GM21786 (cell line): Measurements from ENCODE around the gene MCL1.

Source experiments
- ATAC-seq: cut with Tn5 transposase; IDR thresholded peaks from one replicate; pipeline ENCODE4 v1.9.1; 2021; ENCODE audit not compliant: unreplicated experiment

Gene MCL1

DNA sequence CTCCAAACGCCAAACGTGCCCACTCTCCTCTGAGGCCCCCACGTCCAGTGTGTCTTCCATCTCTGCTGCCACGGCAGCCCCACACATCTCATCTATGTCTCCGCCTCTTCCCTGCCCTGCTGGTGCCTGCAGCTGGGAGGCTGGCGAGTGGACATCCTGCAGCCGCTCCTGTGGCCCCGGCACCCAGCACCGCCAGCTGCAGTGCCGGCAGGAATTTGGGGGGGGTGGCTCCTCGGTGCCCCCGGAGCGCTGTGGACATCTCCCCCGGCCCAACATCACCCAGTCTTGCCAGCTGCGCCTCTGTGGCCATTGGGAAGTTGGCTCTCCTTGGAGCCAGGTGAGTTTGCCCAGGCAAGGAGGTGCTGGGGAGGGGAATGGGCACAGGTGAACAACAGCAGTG, 21.6 kb downstream of the MCL1 start:
- no peak for ATAC-seq

DNA sequence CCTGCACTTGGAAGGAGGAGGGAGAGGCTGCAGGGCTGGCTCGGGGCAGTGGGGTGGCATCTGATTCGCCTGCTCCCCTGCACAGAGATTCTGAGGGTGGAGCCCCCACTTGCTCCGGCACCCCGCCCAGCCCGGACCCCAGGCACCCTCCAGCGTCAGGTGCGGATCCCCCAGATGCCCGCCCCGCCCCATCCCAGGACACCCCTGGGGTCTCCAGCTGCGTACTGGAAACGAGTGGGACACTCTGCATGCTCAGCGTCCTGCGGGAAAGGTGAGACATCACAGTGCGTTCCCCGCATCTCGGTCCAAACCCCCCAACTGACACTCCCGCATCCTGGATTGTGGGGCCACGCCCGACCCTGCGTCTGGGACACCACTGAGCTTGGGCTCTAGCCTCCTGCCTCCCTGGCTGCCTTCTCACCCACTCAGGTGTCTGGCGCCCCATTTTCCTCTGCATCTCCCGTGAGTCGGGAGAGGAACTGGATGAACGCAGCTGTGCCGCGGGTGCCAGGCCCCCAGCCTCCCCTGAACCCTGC, 22.3 kb downstream of the MCL1 start:
- no peak for ATAC-seq

DNA sequence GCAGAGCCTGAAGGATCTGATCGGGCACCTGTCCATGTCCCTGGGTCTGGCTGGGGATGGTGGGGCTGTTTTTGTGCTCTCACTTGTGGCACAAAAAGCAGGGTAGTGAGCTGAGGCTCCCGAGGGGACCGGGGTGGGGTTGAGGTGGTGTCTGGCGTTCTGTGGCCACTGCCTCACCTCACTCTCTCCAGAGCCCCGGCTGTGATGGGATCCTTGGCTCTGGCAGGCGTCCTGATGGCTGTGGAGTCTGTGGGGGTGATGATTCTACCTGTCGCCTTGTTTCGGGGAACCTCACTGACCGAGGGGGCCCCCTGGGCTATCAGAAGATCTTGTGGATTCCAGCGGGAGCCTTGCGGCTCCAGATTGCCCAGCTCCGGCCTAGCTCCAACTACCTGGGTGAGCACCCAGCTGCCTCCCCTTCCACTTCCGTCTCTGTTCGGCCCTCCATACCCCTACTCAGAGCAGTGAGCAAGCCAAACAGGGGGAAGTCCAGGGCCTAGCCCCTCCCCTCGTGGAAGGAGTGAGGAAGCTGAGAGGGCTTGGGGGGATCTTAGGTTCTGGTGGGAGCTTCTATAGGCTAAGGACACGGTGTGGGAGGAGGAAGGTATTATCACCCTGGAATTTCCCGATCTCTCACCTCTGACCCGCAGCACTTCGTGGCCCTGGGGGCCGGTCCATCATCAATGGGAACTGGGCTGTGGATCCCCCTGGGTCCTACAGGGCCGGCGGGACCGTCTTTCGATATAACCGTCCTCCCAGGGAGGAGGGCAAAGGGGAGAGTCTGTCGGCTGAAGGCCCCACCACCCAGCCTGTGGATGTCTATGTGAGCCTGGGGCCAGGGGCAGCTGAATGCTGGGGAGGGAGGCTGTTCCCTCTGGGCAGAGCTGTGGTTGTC, 23.2 kb downstream of the MCL1 start:
- ATAC-seq = no peak

DNA sequence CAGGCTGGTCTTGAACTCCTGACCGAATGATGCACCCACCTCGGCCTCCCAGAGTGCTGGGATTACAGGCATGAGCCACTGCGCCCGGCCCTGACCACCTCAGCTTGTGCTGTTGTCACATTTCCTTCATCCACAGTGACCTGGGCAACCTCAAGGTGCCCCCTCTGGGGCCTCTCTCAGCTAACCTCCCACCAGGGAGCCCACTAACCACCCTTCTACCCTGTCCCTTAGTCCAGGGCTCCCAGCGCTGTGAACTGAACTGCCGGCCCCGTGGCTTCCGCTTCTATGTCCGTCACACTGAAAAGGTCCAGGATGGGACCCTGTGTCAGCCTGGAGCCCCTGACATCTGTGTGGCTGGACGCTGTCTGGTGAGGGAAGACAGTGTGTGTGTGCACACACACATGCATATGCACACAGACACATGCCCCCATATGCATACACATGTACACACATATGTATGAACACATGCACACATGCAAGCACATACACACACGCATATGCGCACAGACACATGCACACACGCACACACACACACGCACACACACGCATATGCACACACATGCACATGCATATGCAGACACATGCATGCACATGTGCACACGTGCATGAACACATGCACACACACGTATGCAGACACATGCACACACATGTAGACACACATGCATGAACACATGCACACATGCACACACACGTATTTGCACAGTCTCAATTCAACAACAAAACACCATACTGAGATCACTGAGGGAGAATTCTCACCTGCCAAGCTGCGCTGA, 24.0 kb downstream of the MCL1 start:
- ATAC-seq = no peak

DNA sequence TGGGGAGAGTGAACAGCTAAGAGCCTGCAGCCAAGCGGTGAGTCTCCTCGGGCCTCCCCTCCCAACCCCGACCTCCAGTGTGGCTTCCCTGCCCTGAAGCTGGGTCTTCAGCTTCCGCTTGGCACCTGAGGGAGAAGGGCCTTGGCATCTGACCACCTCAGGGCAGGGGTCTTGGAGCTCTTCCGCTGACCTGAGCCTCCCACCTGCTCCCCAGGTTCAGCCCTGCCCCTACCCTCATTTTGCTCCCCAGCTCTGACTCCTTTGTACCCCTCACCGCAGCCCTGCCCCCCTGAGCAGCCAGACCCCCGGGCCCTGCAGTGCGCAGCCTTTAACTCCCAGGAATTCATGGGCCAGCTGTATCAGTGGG, 25.3 kb downstream of the MCL1 start:
- no peak for ATAC-seq

DNA sequence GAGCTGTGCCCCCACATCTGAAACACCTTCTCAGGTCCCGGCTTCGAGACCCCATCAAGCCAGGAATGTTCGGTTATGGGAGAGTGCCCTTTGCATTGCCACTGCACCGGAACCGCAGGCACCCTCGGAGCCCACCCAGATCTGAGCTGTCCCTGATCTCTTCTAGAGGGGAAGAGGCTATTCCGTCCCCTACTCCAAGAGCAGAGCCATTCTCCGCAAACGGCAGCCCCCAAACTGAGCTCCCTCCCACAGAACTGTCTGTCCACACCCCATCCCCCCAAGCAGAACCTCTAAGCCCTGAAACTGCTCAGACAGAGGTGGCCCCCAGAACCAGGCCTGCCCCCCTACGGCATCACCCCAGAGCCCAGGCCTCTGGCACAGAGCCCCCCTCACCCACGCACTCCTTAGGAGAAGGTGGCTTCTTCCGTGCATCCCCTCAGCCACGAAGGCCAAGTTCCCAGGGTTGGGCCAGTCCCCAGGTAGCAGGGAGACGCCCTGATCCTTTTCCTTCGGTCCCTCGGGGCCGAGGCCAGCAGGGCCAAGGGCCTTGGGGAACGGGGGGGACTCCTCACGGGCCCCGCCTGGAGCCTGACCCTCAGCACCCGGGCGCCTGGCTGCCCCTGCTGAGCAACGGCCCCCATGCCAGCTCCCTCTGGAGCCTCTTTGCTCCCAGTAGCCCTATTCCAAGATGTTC, 25.9 kb downstream of the MCL1 start:
- ATAC-seq = no peak

DNA sequence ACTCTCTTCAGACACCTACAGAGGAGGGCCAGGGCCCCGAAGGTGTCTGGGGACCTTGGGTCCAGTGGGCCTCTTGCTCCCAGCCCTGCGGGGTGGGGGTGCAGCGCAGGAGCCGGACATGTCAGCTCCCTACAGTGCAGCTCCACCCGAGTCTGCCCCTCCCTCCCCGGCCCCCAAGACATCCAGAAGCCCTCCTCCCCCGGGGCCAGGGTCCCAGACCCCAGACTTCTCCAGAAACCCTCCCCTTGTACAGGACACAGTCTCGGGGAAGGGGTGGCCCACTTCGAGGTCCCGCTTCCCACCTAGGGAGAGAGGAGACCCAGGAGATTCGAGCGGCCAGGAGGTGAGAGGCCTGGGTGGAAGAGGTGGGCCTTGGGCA, 26.5 kb downstream of the MCL1 start:
- ATAC-seq = no peak

DNA sequence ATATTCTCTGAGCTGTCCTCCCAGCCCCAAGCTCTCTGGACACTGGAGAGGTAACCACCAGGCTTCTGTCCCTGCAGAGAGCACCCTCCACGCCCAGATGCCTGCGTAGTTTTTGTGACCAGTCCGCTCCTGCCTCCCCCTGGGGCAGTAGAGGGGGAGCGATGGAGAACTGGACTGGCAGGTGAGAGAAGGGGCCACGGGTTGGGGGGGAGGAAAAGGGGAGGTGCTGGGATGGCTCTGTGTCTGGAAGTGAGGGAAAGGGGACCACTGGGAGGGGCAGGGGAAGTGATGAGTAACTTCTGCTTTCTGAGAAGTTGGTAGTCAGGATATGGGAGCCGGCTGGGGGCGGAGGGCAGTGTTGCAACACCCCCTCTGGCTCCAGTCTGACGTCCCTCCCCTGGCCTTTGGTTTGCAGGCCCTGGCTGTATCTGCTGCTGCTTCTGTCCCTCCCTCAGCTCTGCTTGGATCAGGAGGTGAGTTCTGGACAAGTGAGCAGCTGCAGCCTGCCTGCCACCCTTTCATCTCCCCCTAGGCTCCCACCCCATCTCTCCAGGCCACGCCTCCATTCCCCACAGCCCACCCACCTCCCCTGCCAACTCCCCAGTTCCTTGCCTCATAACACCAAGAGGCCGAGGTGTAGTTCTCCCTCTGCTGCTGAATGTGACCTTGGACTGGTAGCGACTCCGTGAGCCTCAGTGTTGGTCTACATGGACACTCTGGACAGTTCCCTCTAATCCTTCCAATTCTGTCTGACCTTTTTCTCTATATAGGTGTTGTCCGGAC, 27.1 kb downstream of the MCL1 start:
- no peak for ATAC-seq

DNA sequence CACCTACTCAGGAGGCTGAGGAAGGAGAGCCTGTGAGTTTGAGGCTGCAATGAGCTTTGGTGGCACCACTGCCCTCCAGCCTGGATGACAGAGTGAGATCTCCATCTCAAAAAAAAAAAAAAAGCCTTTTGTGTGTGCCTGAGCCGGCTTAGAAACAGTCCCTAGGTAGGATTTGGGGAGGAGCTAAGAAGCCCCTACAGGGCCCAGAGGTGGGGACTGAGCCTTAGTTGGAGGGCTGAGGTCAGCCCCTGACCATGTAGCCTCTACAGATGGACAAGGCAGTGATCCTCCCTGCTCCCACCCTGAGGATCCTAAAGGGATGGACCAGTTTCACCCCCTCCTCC, 27.7 kb downstream of the MCL1 start:
- ATAC-seq = no peak

DNA sequence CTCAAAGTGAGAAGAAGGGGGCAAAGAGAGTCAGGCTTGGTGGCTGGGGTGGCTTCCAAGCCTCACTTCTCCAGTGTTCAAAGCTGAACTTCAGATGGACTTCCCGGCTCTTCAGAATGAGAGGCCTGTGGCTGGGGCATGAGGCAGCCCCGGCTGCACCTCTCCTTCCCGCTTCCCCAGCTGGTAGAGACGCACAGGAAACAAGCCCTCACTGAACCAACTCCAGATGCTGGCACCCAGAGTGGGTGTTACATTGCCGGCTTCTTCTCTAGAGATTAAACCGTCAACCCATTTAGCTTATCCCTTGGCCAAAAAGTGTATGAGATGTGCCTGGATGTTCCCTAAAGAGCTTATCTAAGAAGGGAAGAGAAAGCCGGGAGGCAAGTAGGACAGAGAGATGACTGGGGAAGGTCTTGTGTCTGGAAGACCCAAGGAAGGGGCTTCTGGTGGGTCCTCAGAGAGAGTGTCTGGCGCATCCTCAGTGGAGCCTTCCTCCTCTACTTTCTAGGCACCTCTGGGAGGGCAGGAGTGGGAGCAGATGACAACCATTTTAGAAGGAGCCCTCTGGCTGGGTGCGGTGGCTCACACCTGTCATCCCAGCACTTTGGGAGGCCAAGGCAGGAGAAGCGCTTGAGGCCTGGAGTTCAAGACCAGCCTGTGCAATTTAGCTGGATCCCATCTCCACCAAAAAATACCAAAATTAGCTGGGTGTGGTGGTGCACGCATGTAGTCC, 28.2 kb downstream of the MCL1 start:
- no peak for ATAC-seq

DNA sequence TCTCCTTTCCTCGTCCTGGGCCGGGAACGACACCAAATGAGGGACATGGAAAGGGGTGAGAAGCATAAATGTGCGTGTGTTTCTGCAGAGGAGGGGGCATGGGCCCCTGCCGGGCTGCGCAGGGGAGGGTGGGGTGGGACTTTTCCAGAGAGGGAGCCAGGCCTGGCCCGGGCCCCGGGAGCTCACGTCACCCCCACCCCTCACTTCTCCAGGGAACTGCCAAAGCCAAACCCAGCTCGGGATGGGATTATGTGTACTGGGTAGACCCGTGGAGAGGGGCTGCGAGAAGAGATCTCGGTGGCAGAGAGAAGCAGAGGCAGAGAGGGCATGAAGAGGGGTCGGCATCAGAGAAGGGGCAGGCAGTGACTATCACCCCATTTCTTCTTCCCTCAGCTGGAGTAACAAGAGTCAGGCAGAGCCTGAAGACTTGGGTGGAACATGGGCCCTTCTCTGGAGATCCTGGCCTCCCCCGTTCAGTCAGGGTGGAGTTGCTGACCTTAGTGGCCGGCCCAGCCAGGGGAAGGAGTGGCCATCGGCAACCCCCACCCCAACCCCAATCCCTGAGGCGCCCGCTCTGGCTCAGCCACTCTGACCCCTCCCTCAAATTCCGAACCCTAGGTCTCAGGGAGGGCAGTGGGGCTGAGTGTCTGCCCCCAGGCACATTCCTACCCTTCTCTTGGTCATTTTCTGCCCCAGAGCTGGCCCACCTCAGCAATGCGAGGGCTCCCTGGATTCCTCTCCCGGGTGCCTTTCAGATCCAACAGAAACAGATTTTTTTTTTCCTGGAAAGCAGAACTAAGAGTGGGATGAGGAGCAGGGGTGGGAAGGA, 29.0 kb downstream of the MCL1 start:
- ATAC-seq = no peak

DNA sequence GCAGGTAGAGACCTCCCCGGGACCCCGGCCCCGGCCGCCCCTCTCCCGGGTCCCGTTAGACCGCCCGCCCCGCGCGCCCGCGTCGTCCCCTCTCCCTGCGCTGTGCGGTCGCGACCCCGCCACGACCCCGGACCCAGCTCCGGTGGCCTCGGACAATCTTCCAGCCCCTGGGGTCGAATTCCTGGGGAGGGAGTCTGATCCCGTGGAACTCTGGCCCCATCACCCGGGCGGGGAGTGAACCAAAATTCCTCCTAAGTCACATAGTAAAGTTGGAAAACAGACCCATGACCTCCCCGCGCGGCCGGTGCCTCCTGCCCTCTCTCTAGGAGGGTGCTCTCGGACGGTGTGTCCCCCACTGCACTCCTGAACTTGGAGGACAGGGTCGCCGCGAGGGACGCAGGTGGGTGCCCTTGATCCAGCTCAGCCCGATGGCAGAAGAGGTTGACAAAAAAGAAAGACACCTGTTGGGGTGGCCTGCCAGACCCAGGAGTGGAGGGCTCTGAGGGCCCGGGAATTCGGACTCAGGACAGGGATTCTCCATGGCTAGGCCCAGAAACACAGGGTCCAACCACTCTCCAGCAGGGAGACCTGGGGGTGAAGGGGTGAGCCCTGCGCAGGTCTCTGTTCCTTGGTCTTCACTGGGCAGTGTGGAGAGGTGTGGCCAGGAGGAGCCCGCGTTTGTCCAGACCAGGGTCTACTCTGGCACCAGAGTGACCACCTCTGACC, 29.8 kb downstream of the MCL1 start:
- ATAC-seq = no peak

DNA sequence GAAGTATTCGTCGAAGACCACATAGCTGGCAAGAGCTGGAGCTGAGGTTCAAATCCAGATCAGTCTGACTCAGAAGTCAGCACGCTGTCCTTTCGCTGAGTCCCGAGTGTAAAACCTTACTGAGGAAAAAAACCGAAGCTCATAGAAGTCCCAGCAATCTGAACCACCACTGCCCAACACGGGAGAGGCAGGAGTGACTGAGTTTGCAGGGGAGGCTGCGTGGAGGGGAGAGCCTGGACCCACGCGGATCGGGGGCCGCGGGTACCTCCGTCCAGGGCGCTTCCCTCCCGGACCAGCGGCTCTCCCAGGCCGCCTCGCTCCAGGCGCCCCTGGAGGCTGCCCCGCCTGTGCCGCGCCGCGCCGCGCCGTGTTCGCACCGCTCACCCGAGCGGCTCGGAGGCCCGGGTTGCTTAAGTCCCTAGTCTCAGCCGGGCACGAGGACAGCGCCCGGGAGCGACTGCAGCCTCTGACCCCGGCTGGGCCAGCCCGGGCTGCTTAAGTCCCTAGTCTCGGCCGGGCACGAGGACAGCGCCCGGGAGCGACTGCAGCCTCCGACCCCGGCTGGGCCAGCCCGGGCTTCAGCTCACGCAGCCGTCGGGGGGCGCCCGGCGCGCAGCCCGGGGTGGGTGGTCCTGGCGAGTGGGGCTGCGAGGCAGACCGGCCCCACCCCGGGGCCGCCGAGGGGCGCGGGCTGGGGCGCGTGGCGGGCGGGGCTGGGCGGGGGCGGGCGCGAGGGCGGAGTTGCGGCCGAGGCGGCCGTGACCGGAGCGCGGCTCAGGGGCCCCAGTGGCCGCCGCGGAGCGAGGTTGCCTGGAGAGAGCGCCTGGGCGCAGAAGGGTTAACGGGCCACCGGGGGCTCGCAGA, 30.5 kb downstream of the MCL1 start, which contains the start of gene ADAMTSL4:
TSS of gene ADAMTSL4 (plus strand) at position 777 of the 864 bp plus-strand sequence. CDS start 2,881 bp downstream, outside the sequence.
- no peak for ATAC-seq

DNA sequence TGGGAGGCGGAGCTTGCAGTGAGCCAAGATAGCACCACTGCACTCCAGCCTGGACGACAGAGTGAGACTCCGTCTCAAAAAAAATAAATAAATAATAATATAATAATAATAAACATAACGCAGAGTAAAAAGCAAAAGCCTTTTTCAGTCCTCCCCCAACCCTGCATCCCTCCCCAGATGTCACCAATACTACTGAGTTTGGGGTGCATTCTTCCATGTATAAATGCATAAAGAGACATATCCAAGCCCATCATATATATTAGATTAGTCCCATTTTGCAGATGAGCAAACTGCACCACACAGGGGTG, 31.1 kb downstream of the MCL1 start:
- ATAC-seq = no peak

DNA sequence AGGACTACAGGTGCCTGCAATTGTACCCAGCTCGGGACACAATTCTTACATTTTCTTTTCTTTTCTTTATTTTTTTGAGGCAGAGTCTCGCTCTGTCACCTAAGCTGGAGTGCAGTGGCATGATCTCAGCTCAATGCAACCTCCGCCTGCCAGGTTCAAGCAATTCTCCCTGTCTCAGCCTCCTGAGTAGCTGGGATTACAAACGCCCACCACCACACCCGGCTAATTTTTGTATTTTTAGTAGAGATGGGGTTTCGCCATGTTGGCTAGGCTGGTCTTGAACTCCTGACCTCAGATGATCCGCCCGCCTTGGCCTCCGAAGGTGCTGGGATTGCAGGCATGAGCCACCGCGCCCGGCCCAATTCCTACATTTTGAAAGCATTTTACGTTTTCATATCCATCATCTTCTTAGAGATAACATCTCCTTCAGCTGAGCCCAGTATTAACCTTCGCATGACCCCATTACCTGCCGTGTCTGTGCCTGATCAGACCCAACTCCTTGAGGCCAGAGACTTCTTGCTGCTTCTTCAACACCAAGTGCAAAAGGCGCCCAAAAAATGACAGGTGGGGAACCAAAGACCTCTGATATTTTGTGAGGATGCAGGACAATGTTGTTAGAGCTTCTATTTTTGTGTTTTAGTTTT, 33.0 kb downstream of the MCL1 start:
- ATAC-seq = no peak

DNA sequence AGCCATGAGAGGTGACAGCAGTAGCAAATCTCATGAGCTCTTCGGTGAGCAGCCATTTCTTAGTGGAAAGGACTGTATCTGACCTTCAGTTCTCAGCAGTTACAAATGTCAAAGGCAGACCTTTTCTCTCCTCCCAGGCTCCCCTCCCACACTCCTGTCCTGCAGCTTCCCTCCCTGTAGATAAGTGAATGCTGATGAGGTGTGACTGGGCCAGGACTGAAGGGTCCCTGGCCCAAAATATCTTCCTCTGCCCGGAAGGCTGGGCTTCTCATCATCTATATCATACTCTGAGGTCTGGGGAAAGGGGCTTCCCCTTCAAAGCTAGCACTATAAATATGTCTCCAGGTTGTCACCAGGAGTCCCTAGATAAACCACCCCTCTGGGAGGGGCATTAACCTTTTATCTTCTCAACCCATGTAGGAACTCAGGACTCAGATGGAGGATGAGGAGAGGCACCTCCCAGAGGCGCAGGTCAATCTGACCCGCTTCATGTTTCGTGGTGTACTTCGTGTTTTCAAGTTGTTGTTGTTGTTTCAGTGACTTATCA, 33.9 kb downstream of the MCL1 start:
- no peak for ATAC-seq

DNA sequence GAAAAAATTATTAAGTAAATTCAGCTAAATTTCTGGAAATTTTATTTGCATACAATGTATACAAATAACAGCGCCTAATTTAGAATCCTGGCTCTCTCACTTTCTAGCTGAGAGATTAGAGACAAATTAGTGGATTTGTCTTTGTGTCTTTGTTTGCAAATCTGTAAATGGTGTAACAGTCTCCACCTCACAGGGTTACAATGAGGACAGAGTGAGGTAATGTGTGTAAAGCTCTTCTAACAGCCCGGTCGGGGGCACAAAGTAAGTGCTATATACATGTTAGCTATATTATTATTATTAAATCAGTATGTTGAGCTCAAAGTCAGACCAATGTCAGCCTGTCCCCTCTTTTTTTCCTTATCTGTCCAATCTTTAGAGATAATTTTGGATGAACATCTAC, 35.2 kb downstream of the MCL1 start:
- no peak for ATAC-seq
